ENCODE results near the gene KCTD19.
A peak's percentile ranks its signal among the peaks of the same experiment; 100 is the strongest.

The KCTD19 gene

DNA sequence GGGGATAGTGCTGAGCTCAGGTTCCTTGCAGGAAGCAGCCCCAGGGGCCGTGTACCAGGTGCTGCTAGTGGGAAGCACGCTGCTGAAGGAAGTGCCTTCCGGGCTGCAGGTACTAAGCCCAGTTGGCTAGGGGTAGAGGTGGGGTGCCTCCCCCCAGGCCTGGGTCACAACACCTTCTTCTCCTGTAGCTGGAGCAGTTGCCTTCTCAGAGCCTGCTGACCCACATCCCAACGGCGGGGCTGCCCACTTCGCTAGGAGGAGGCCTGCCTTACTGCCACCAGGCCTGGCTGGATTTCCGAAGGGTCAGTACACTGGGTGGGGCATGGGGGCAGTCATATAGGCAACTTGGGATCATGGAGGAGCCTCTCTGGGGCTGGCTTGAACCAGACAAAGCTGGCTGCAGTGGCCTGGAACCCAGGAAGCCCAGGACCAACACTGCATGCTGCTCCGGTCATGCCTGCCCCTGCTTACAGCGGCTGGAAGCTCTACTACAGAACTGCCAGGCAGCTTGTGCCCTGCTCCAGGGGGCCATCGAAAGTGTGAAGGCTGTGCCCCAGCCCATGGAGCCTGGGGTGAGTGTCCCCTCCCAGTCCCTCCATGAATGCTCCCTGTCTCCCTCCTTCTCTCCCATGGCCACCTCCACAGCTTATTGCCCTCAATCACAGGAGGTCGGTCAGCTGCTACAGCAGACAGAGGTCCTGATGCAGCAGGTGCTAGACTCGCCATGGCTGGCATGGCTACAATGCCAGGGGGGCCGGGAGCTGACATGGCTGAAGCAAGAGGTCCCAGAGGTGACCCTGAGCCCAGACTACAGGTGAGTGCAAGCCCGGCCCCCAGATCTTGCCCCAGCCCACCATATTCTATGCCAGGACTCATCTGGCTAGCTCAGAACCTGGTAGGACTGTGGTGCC, 44.8 kb downstream of the KCTD19 start:
- TF ChIP-seq, protein P1, sequence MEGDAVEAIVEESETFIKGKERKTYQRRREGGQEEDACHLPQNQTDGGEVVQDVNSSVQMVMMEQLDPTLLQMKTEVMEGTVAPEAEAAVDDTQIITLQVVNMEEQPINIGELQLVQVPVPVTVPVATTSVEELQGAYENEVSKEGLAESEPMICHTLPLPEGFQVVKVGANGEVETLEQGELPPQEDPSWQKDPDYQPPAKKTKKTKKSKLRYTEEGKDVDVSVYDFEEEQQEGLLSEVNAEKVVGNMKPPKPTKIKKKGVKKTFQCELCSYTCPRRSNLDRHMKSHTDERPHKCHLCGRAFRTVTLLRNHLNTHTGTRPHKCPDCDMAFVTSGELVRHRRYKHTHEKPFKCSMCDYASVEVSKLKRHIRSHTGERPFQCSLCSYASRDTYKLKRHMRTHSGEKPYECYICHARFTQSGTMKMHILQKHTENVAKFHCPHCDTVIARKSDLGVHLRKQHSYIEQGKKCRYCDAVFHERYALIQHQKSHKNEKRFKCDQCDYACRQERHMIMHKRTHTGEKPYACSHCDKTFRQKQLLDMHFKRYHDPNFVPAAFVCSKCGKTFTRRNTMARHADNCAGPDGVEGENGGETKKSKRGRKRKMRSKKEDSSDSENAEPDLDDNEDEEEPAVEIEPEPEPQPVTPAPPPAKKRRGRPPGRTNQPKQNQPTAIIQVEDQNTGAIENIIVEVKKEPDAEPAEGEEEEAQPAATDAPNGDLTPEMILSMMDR (IDR thresholded peaks at IDR 0.05; ENCODE audit: borderline replicate concordance, control extremely low read depth, extremely low read depth, insufficient read depth, missing control alignments): no peak
- no peak for DNase-seq (ENCODE audit: low spot score)
- in situ Hi-C loops (cut with MboI; ENCODE audit: low sequenced_read_pairs, unreplicated experiment): no loop called here

DNA sequence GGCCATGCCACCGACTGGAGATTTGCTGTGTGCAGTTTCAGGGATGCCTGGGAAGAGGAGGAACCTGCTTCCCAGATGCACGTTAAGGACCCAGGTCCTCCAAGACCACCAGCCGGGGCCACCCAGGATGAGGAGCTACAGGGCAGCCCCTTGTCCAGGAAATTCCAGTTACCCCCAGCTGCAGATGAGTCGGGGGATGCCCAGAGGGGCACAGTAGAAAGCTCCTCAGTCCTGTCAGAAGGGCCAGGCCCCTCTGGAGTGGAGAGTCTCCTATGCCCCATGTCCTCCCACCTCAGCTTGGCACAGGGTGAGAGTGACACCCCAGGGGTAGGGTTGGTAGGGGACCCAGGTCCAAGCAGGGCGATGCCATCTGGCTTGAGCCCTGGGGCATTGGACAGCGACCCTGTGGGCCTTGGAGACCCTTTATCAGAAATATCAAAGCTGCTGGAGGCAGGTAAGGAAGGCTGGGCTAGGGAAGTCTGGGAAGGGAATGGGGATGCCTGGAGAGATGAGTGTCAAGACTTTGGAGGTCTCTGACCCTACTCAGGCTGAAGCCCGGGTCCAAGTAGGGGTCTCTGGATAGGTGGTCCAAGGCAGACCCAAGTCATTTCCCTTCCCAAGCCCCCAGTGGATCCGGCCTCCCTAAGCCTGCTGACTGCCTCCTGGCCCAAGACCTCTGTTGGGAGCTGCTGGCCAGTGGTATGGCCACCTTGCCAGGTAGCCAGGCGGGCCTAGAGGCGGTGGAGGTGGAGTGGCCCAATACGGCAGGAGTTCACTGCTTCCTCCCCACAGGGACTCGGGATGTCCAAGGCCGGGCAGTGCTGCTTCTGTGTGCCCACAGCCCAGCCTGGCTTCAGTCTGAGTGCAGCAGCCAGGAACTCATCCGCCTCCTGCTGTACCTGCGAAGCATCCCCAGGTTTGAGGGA, 46.2 kb downstream of the KCTD19 start:
- DNase-seq (ENCODE audit: low spot score): no peak
- in situ Hi-C loops (cut with MboI; ENCODE audit: low sequenced_read_pairs, unreplicated experiment): no loop called here
- TF ChIP-seq, protein P1 (IDR thresholded peaks at IDR 0.05; ENCODE audit: borderline replicate concordance, control extremely low read depth, extremely low read depth, insufficient read depth, missing control alignments): no peak

DNA sequence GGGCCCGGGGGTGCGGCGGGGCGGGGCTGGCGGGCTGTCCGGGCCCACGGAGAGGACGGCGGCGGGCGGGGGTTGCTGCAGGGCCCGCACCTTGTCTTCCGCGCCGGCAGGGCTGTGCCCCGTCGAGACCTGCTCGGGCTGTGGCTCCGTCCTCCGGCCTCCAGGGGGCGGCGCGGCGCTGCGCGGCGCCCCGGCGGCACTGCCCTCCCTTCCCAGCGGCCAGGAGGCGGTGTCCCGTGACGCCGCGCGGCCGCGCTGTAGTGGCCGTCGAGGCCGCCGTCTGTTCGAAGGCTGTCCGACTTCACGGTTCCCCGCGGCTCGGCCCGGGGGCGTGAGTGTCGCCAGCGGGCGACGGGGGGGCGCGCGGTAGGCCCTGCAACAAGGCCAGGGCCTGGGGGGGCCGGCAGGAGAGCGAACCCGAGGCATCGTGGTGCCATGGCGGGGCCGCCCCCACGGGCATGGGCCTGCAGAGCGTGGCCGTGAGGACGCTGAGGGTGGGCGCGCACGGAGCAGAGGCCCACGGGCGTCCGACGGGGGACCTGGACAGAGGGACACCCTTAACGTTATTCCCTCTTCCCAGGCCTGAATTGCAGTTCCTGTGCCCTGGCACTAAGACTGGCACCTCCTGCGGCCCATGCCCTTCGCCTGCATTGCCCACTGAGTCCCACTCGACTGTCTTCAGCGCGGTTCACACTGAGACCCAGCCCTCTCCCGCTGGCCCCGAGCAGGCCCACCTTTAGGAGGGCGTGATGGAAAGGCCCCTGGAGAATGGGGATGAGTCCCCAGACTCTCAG, 47.0 kb downstream of the KCTD19 start, which contains the start of gene PLEKHG4:
Gene PLEKHG4 (plus strand): TSS at position 237 of the 794 bp plus-strand sequence. CDS start 513 bp downstream, at position 750.
- peak; percentile 97 for DNase-seq (ENCODE audit: low spot score)
- TF ChIP-seq, protein P1 (IDR thresholded peaks at IDR 0.05; ENCODE audit: borderline replicate concordance, control extremely low read depth, extremely low read depth, insufficient read depth, missing control alignments): peak; percentile 94
- in situ Hi-C loops (cut with MboI; ENCODE audit: low sequenced_read_pairs, unreplicated experiment): no loop called here

DNA sequence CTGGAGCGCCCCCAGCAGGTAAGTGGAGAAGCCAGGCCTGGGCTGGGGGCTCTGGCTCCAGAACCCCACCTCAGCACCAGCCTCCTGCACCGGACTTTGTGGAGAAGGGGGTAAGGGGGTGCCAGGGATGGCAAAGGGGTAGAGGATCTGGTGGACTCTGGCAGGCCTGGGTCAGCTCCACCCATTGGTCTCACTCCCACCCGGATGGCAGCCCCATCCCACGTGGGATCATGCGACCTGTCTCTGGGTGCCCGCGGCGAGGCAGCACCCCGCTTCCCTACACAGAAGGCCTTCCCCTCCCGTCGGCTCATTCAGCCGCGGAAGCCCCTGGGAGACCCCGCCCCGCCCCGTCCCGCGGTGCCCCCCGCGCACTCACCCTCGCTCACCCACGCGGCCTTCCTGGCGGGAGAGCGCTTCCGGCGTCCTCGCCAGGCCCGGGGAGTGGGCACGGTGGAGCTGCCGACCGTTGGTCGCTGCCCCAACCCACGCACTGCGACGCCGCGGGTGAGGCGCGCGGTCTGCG, 47.7 kb downstream of the KCTD19 start:
- peak; percentile 80 for DNase-seq (ENCODE audit: low spot score)
- TF ChIP-seq, protein P1 (IDR thresholded peaks at IDR 0.05; ENCODE audit: borderline replicate concordance, control extremely low read depth, extremely low read depth, insufficient read depth, missing control alignments): peak; percentile 31
- in situ Hi-C loops (cut with MboI; ENCODE audit: low sequenced_read_pairs, unreplicated experiment): no loop called here

DNA sequence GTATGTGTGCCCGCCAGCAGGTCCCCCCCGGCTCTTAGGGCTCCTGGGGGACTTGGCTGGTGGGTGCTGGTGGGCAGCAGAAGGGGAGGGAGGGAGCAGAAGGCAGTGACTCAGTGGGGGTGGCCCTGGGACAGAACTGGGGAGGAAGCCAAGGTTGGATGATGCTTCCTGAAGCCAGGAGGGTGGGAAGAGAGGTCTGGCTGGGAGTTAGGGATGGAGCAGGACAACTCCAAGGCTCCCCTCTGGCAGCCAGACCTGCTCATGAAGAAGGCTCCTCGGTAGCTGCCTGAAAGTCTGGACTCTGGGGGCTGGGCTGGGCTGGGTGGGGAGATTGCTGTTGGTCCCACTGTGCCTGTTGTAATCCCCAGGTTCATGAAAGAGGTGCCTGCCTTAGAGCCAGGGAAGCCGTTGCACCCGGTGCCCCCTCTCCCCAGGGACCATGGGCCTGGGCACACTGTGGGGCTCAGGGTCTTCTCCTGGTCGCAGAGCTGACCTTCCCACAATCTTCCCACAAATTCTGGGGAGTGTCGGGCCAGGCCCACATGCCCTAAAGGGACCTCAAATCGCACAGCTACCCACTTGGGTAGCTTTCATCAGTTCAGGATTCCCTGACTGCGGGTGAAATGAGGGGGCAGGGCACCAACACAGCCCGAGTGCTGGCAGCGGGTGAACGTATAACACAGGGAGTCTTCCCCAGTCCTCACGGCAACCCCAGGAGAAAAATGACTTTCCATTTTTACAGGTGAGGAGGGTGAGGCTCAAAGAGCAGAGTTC, 48.4 kb downstream of the KCTD19 start:
- in situ Hi-C loops (cut with MboI; ENCODE audit: low sequenced_read_pairs, unreplicated experiment): no loop called here
- TF ChIP-seq, protein P1 (IDR thresholded peaks at IDR 0.05; ENCODE audit: borderline replicate concordance, control extremely low read depth, extremely low read depth, insufficient read depth, missing control alignments): no peak
- no peak for DNase-seq (ENCODE audit: low spot score)

Measured in GM13976 (cell line).